ENCODE results near the gene CTNND2. TPM values are rescaled to one million over a fixed set of nuclear protein-coding genes. Genes with fewer than 3 reads are reported as not detected.
A peak's percentile ranks its signal among the peaks of the same experiment; 100 is the strongest.

Gene CTNND2
- total and polyA plus RNA-seq, 10 donors = 0.93 to 51.0 (median 21.5) TPM

DNA sequence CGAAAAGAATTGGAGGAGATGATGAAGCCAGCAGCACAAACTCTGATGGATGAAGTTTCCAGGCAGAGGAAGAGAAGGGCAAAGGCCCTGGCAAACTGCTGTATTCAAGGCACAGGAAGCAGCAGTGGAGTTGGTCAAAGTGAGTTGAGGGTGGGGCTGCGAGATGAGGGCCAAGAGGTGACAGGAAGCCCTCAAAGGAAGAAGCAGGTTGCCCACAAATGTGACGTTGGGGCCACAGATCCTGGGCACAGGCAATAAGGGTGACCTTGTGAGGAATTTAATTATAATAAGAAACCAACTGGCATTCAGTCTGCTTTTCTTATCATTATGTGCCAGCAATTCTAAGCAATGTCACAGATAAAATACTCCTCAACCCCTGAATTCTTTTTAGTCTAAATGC, 261.8 kb downstream of the CTNND2 start:
- no peak for DNase-seq
- H3K27ac ChIP-seq = peak overlapping the region in 4 of 8 donors; percentile 2 to 35 (median 30)
- H3K9me3 ChIP-seq = peaks cover 0 to 3% (median 0%) of the 10 kb centered on the region in 8 donors
- no peak overlapping the region for H3K4me3 ChIP-seq
- no peaks in the 10 kb centered on the region for H3K27me3 ChIP-seq (replicated peaks in 1 of 7)
- peaks cover 0 to 15% (median 0%) of the 10 kb centered on the region in 6 donors for H3K4me1 ChIP-seq
- intact Hi-C loops (cut with DNase I; ENCODE audit: low total_unique reads) = no loop called here
- no peaks in the 10 kb centered on the region for H3K36me3 ChIP-seq
- 8 to 24% (median 12%) methylated on average over 3 of the region's 3 CpGs for WGBS, 5 donors
- TF ChIP-seq POLR2A (IDR thresholded peaks at IDR 0.05) (no peak), POLR2AphosphoS5 (IDR thresholded peaks at IDR 0.05) (peak in 2 of 3 donors; percentile 64 to 66)
- TF ChIP-seq, protein P1, sequence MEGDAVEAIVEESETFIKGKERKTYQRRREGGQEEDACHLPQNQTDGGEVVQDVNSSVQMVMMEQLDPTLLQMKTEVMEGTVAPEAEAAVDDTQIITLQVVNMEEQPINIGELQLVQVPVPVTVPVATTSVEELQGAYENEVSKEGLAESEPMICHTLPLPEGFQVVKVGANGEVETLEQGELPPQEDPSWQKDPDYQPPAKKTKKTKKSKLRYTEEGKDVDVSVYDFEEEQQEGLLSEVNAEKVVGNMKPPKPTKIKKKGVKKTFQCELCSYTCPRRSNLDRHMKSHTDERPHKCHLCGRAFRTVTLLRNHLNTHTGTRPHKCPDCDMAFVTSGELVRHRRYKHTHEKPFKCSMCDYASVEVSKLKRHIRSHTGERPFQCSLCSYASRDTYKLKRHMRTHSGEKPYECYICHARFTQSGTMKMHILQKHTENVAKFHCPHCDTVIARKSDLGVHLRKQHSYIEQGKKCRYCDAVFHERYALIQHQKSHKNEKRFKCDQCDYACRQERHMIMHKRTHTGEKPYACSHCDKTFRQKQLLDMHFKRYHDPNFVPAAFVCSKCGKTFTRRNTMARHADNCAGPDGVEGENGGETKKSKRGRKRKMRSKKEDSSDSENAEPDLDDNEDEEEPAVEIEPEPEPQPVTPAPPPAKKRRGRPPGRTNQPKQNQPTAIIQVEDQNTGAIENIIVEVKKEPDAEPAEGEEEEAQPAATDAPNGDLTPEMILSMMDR (IDR thresholded peaks at IDR 0.05 in 8 of 11, conservative IDR thresholded peaks at IDR 0.05 in 3 of 11) = no peak

DNA sequence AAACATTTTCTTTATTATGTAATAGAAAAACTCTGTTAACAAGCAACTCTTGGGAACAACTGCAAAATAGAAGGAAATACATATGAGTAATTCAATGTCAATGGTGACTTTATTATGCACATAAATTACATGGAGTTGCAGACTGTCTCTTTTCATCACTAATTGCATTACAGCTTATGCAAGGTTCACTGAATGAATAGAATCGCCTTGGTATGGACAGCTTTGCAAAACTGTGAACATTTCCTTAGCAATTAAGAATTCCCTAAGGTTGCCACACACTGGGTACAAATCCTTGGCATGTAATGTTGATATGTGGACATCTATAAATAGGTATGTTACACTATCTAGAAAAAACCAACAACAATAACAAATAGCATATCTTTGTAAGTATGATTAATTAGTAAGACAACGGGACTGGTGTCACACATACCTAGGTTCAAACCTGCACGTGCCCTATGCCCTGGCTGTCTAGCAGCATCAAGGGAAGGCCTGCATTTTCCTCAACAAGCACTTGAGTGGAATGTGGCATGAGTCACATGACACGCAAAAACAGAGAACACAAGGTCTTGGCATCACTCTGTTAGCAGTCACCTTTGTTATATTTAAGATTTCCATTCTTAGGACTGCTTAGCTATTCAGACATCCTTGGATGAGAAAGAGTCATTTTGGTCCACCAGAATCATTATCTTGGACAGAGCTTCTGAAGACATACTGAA, 263.9 kb downstream of the CTNND2 start:
- Histone ChIP-seq H3K27ac (no peak overlapping the region), H3K4me1 (peaks cover 0 to 15% (median 0%) of the 10 kb centered on the region in 6 donors), H3K9me3 (peaks cover 0 to 3% (median 0%) of the 10 kb centered on the region in 8 donors), H3K4me3 (no peak overlapping the region), H3K27me3 (replicated peaks in 1 of 7) (no peaks in the 10 kb centered on the region), H3K36me3 (no peaks in the 10 kb centered on the region)
- intact Hi-C loops (cut with DNase I; ENCODE audit: low total_unique reads) = no loop called here
- TF ChIP-seq POLR2A (IDR thresholded peaks at IDR 0.05) (no peak), POLR2AphosphoS5 (IDR thresholded peaks at IDR 0.05) (no peak)
- TF ChIP-seq, protein P1 (IDR thresholded peaks at IDR 0.05 in 8 of 11, conservative IDR thresholded peaks at IDR 0.05 in 3 of 11) = no peak
- no peak for DNase-seq
- 83 to 92% (median 88%) methylated on average over 4 of the region's 4 CpGs for WGBS, 5 donors

DNA sequence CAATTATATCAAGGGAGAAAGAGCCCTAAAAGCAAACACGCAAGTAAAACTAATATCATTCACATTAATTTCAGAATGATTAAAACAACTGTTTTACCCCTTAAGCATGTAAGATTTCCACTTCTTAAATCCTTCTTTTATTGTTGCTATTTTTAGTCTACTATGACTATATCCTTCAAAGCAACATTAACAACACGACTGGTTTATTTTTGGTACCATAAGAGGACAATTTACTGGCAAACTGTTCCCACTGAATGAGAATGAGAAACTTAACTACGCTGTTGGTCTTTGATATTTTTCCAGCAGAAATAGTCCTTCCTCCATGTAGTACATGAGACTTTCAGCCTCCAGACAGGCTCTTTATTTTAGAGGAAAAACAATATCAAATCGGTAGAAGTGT, 281.5 kb downstream of the CTNND2 start:
- Histone ChIP-seq H3K36me3 (no peaks in the 10 kb centered on the region), H3K9me3 (peaks cover 0 to 9% (median 7%) of the 10 kb centered on the region in 8 donors), H3K27ac (no peak overlapping the region), H3K4me1 (no peaks in the 10 kb centered on the region), H3K4me3 (no peak overlapping the region), H3K27me3 (replicated peaks in 1 of 7) (no peaks in the 10 kb centered on the region)
- DNase-seq = no peak
- 84 to 92% (median 87%) methylated on average over 4 of the region's 4 CpGs for WGBS, 5 donors
- intact Hi-C loops (cut with DNase I; ENCODE audit: low total_unique reads) = no loop called here
- TF ChIP-seq POLR2AphosphoS5 (IDR thresholded peaks at IDR 0.05) = no peak
- TF ChIP-seq, protein P1 (IDR thresholded peaks at IDR 0.05 in 8 of 11, conservative IDR thresholded peaks at IDR 0.05 in 3 of 11) = no peak
- no peak for TF ChIP-seq POLR2A (IDR thresholded peaks at IDR 0.05)

DNA sequence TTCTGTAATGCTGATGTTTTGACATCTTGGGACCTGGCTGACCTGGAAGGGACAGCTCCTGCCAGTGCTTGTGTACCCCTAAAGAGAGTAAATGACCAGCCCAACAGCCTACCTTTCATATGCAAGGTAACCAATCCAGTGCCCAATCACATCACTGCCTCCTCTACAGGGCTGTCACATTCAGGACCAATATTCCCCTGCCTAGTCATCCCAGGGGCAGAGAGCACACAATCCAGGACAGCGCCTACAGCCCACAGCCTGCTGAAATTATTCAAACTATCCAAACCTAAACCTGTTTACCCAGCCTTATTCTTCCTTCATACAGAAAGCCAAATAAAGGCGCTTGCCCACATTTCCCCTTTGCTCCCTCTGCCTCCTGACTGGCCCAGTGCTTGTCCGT, 284.1 kb downstream of the CTNND2 start:
- DNase-seq = no peak
- intact Hi-C loops (cut with DNase I; ENCODE audit: low total_unique reads) = no loop called here
- TF ChIP-seq POLR2A (IDR thresholded peaks at IDR 0.05) (no peak), POLR2AphosphoS5 (IDR thresholded peaks at IDR 0.05) (no peak)
- TF ChIP-seq, protein P1 (IDR thresholded peaks at IDR 0.05 in 8 of 11, conservative IDR thresholded peaks at IDR 0.05 in 3 of 11) = no peak
- no peaks in the 10 kb centered on the region for H3K27me3 ChIP-seq (replicated peaks in 1 of 7)
- no peak overlapping the region for H3K4me3 ChIP-seq
- no peak overlapping the region for H3K27ac ChIP-seq
- no peaks in the 10 kb centered on the region for H3K4me1 ChIP-seq
- no peaks in the 10 kb centered on the region for H3K36me3 ChIP-seq
- 87 to 96% (median 91%) methylated on average over 3 of the region's 3 CpGs for WGBS, 5 donors
- H3K9me3 ChIP-seq = peaks cover 0 to 9% (median 7%) of the 10 kb centered on the region in 8 donors
